Activated CD4-positive, alpha-beta T cell treated with anti-CD3 and anti-CD28 coated beads for 48 hours (primary cell): ENCODE data around the gene KCNMA1.

Source experiments
- DNase-seq: peaks from one replicate; pipeline ENCODE4 v3.0.0-alpha.2; 2020

Gene KCNMA1

DNA sequence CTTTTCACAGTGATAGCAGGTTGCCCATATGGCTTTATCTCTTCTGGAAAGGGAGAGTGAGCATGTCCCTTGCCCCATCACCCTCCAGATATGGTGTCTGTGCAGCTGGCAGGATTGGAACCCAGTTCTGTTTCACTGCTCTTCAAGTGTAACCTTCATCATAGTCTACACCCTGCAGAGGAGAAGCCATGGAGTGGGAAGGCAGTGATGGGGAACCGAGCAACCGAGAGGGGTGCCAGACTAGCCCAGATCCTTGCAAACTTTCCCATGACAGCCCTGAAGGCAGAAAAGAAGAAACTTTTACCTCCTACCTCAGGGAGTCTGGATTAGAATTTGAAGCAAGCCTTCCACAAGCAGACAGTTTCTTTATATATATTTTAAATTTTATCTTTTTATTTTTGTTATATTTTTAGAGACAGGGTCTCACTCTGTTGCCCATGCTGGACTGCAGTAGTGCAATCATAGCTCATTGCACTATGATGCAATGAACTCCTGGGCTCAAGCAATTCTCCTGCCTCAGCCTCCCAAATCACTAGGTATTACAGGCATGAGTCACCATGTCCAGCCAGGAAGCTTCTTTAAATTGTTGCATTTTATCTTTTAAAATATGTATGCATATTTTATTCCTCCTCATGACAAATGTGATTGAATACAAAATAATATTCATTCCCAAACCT is 133.3 kb downstream of the KCNMA1 start:
- no peak for DNase-seq

DNA sequence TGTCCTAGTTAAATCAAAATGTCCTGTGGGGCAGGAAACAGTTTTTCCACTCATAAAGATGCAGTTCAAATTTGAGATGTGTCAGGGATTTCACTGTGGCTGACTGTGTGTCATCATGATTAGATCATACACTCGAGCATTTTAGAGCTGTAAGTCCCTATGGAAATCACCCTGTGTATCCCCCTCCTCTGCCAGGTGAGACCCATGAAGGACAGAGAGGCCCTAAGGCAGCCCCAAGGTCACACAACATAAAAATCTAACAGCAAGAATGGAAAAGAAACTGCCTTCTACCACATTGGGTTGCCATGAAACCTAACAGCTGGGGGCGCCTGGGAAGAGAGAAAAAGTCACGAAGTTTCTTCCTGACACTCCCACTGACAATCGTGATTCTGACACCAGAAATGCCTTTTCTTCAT is 135.8 kb downstream of the KCNMA1 start:
- no peak for DNase-seq

DNA sequence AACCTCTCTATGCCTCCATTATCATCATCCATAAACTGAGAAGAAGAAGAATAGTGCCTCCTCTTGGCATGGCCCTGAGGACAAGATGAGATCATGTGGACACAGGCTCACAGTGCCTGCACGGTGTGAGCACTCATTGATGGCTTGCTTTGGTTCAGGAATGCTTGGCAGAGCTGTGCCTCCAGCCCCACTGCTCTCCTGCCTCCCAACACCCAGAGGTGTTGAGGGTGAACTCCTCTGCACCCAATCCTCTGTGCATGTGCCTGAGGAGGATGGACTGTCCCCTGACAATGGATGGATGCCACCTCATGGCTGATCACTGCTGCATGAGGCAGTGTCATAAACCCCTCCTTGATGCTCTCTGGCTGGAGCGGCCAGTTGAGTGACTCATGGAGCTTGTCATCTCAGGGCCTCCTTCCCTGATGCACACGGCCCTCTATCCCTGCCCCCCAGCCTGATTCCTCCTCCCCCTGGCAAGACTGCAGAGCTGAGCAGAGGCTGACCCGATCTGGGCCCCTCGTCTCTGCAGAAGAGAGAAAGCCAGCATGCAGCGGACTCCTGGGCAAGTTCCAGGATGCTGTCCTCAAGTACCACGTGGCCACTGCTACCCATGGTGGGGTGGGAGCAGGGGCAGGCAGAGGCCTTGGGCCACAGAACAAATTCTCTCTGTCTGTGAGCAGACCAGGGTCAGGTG is 136.3 kb downstream of the KCNMA1 start:
- DNase-seq, result no peak

DNA sequence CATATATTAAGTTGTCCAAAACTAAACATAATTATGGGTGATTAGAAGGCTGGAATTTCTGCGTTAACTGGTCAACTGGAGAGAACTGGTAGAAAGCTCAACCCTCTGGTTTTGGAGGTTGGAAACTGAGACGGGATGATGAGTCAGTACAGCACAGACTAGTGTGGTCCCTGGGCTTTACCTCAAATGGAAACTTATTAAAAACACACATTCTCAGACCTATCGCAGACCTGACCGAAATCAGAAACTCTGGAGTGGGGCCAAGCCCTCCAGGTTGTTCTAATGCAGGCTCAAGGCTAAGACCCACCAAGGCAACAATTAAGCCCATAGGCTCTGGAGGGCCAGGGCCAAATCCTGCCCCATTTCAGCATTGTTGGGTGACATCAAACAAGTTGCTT is 136.9 kb downstream of the KCNMA1 start:
- no peak for DNase-seq

DNA sequence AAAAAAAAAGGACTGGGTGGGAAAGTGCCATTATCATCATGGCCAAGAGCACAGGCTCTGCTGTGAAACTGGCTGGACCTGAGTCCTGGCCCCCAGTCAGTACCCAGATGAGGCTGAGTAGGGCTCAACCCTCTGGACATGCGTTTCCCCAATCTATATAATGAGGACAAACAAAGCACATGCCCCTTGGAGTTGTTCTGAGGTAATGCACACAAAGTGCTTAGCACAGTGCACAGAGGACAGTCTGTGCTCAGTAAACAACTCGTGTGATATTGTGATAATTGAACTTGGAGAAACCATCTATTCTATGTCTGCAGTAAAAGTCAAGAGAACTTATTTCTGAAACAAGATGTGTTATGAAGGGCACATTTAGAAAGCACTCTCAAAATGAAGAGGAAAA is 138.8 kb downstream of the KCNMA1 start:
- DNase-seq, result no peak

DNA sequence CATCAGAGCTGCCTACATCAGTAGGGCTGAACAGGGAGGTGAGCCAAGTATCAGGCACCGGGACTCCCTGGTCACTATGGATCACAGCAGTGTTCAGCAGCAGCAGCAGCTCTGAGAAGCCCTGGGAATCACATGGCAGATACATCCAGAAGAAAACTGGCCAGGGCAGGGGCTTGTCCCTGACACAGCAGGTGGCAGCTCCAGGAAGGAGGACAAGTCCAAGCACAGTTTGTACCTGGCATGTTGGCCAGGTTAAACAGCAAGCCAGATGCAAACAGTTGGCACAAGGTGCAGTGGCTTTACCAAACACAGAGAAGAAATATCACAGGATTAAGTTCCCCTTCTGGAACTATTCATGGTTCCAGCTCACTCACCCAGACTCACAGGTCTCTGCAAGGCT is 139.4 kb downstream of the KCNMA1 start:
- no peak for DNase-seq

DNA sequence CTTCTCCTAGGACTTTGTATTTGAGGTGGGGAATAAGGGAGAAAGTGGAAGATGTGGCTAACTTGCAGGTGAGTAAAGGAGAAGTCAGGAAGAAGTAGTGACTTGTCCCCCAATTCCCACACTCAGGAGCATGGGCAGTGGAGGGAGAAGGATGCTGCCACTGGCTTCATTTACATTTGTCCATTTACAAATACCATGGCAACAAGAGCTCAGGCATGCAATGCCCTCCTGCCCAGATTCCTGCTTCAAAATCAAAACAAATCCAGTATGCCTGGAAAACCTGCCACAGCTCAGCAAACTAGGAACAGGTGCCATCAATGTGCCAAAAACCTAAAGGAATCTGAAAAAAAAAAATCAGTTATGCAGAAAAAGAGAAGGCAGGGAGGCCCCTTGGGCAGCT is 139.9 kb downstream of the KCNMA1 start:
- no peak for DNase-seq

DNA sequence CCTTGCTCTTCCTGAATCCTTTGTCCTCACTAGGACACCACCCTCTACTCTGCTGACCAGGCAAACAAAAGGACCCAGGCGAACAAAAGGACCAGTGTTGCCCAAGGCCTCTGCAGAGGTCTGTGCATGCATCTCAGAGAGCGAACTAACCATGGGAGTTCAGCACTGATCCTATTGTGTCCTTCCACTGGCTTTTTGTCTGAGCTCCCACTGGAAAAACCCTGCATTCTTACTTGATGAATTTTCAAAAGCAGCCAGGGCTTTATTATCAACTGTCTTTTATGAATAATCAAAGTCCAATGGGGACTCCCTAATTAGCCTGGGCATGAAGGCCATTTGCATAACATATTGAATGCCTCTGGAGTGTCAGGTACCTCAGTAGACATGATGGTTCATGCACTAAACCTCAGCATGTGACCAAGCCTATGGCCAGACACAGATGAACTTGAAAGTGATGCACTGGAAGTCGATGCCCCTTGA is 140.6 kb downstream of the KCNMA1 start:
- DNase-seq, result no peak

DNA sequence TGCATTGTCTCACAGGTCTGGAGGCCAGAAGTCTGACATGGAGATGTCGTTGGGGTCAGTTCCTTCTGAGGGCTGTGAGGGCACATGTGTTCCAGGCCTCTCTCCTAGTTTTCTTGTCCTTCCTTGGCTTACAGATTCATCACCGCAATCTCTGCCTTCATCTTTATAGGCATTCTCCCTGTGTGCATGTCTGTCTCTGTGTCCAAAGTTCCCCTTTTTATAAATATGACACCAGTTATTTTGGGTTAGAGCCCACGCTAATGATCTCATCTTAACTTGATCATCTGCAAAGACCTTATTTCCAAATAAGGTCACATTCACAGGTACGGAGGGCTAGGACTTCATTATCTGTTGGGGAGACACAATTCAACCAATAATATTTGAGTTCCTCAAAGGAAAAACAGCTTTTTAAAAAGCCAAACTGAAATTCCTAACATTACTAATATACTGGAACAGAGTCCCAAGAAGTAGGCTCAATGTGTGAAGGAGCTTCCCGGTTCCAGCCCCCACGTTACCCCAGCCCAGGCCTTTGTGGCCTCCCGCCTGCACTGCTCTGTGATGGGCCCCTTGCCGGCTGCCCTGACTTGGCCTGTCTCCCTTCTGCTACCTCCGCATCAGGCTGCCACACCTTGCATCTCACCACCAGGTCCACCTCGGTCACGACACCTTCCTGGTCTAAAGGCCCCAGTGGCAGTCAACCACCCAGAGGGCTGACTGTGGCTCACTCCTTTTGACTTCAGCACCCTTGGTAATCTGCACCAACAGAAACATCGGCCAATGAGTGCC is 142.7 kb downstream of the KCNMA1 start:
- no peak for DNase-seq

DNA sequence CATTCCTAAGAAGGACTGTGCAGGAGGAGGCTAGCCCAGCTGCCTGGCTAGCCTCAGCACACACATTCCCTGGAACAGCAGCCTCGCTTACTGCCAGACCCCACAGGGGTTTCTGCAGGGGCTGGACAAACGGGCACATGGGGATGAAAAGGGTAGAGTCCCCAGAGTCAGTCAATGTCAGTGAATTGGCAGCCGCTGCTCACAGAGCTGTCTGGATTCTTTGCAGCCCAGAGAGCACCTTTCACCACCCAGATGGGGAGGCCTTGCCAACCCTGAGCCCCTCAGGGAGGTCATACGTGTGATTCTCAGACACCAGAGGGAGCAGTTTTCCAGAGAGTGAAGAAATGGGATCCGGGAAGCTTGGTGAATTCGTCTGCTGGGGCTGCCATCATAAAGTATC is 143.3 kb downstream of the KCNMA1 start:
- DNase-seq, result no peak

DNA sequence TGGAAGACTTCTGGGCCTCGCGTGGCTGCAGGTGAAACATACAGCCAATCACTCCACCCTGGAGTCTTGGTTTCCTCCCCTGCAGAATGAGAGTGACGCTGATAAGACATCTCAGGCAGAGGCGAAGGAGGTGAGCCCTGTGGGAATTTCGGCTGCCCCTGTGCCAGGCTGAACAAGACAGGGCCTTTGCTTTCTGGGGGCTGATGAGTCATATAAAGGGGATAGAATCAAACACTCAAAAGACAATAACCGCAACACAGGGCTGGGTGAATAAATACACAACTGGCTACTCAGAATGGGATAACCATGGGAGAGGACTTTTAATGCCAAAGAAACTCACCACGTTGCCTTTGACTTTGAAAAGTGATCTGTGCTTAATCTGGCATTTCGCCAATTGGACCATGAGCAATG is 143.8 kb downstream of the KCNMA1 start:
- no peak for DNase-seq

DNA sequence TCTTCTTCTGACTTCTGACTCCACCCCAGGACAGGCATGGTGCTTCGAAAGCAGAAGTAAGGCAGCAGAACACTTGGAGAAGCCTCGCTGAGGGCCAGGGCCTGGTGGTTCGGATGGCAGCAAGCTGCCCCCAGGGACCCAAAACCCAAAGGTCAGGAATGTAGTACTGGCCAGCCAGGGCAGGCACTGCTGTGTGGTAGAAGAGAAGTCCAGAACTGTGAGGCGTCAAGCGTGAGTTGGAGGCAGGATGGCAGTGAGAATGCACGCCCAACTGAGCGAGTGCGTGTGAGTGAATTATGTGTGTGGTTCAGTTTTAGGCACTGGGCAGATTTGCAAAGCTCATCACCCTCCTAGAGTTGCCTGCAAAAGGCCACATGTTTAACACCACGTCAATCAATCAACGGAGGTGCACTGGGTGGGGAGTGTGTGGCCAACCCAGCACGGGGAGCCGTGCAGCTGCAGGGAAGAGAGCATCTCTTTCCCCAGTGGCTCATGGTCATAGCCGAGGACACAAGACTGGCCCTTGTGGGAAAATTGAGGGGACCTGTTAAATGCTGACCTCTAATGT is 144.3 kb downstream of the KCNMA1 start:
- DNase-seq, result no peak

DNA sequence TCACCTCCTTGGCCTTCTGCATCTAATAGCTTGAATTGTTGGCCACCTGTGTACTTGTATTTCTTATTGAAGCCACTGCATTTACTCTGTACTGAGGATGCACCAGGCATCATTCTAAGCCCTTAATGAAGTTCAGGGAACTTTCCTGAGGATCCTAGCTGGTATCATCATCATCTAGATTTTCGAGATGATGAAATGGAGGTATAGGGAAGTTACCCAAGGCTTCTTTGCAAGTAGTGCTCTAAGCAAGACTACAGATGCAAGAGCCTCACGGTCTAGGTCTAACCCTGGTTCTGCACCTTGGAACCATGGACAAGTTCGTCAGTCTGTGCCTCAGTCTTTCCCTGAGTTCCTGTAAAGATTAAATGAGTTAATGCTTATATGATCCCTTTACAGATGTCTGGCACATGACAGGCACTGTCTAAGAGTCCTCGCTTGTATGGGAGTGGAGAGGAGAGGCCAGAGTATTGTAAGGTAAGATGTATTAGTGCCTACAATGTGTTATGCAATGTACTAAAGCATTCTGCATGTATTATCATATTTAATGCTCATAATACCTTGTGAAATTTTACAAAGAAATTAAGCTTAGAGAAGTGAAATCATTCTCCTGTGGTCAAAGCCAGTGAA is 145.1 kb downstream of the KCNMA1 start:
- no peak for DNase-seq

DNA sequence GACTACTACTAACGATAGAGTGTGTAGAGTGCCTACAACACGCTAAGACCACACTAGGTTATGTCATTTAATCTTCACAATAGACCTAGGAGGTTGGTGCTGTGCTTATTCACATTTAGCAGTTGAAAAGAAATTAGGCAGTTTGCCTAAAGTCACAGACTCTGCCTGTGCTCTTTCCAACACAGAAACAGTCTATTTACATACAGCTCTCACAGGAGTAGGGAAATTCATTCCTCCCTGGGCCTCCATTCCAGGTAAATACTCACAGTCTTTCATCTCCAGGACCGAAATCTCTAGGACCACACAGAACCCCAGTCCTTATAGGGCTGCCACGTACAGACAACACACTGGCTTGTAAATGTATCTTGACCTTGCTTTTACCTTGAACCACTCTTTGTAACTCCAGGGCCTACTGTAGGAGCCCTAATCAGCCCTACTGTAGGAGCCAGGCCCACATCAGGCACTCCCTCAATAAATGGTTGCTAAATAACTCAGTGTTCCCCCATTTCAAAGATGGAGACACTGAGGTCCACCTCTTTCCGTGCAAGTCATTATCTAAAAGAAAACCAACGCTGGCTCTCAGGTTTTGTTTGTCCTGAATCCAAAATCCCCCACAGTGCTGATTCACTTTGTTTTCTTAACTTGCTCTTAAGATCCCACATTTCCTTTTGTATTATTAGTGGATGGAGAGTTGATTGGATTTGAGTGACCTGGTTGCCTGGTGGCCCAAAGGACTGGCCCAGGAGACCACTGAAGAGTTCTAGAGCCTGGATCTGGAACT is 146.9 kb downstream of the KCNMA1 start:
- no peak for DNase-seq

DNA sequence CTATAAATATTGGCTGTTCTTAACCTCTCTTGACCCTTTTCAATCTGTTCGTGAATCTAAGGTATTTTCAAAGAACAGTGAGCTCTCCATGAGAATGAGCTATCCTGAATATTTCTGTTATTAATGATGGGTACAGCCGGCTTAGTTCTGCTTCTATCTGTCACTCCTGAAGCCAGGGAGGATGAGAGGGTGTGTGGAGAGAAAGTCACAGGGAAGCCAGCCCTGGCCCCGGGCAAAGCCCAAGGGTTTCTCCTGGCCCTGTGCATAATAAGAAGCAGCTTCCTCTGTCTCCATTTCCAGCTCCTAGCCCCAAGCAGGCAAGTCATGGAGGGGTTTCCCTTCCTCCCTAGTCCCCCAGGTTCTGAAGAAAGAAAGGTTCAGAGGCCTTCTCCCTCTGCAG is 151.1 kb downstream of the KCNMA1 start:
- DNase-seq, result no peak

DNA sequence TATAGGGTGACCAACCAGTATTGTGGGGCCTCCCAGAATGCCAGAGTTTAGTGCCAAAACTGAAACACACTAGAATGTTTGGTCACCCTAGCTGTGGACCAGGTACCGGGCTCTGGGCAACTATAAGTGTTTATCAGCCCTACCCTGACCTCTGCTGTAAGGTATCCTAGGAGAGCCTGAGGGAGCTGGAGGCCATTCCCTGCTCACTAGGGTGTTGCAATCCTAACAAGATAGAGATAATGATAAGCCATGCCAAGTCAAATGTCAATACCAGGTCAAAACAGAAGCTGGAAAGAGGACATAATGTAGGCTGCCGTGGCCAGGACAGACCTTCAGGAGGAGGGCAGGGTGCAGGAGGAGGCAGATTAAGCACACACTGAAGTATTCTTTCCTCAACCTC is 151.8 kb downstream of the KCNMA1 start:
- no peak for DNase-seq

DNA sequence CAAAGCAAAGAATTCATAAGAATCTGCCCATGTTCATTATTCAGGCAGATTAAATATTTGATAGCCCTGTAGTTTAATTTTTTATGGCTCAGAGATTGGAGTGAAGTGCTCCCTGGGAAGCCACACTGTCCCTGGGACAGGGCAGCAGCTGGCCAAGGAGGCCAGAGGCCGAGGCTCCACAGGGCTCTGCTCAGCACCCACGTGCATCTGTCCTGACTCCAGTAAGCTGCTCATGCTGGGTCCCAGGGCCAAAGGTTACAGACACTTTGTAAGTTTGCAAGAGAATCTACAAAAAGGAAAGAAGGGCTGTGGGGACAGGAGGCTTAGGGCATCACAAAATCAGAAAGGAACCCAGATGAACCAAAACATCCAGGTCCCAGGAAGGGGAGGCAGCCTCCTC is 155.5 kb downstream of the KCNMA1 start:
- DNase-seq, result no peak

DNA sequence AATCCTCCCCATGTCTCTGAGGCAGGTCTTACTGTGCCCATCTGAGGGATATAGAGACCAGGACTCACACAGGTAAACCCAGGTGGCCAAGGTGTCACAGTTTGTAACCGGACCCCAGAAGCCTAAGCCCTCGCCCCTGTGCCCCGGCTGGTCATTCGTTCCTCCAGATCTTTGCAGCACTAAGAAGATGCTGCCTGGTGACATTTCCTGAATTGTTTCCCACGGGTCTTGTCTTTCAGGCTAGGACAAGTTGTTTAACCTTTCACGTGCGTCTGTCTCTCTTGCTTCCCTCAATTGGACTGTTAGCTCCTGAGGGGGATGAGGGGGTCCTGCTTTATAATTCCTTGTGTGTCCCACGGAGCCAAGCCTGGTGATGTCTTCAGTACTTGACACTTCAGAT is 158.0 kb downstream of the KCNMA1 start:
- no peak for DNase-seq

DNA sequence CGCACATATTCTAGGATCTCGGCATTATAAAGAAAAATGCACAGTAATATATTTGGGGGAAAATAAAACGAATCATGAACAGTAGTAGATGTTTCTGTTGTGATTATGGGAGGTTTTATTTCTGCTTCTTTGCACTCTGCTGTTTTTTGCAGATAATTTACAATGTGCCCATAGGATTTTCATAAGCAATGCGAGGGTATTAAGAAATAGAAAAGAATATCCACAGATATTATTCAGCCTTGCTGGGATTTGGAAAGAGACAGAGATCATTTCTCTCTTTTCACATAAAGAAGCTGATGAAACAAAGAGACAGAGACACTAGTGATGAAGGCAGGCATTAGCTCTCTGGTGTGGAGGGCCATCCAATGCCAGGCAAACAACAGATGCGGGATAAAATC is 158.6 kb downstream of the KCNMA1 start:
- DNase-seq, result no peak

DNA sequence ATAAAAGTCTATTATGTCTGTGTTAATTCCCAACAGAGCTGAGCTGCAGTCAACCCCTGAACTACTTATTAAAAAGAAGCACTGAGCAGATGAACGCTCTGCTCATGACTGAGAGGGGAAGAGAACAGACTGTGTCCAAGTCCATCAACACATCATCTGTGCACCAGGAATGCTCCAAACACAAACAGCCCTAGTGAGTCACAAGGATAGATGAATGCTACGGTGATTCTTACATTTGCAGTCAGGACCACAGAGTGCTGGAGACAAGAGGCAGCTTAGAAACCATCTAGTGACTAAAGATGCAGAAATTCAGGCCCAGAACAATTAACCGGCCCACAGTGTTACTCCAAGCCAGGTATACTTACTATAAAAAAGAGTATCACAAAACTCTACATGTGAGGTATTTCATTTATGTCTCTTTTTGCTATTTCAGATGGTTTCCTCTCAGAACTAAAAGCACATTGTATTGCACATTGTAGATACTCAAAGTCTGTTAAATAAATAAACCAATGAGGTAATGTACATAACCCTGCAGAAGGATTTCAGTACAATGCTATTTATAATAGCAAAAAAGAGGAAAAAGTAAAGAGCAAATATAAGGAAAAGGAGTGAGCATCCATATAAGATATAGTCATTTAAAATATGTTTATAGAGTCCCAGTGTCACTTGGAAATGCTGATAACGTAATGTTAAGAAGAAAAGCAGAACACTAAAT is 159.2 kb downstream of the KCNMA1 start:
- DNase-seq, result no peak

DNA sequence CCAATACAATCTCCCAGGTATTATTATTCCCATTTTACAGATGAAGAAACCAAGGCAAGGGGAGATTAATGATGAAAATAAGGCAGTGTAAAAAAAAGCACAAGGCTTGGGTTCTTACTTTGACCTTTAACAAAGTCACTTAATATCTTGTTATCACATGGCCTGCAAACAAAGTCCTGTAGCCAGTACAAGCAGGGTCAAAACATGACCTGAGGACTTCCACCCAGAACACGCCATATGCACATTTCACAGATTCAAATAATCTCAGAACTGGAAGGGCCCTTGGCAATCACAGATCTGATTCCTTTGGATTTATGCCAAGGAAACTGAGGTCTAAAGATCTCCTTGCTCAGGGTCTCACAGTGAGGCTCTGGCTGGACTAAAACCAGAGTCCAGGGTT is 162.1 kb downstream of the KCNMA1 start:
- no peak for DNase-seq

DNA sequence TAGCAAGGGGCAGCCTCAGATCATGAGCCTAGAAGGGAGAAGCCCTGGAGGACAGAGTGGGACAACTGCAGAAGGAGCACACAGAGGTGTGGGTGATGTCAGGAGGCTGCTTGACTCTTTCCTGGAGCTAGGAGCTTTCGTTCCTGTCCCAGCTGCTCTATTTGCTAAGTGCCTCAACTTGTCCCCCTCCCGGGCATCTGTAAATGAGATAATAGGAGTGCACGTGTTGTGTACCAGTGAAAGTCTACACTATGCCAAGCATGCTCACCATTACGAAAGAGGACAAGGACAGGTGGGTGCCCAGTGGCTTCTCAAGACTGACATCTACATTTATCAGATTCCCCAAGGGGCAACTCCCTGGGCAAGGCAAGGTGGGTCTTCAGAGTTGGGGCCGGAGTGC is 162.7 kb downstream of the KCNMA1 start:
- DNase-seq, result no peak
